OCI-LY1 (cell line): ENCODE measurements around the gene PTGIR.

Experiments used
- H2AFZ ChIP-seq: fragments of 200-600 bp; sonication (generic), shearing (Covaris generic); 2 replicates; pipeline ENCODE4 v1.6.0; 2014; ENCODE audit warnings: antibody characterized with exemption, mild to moderate bottlenecking, low read length
- H3F3A ChIP-seq: fragments of 200-600 bp; sonication (generic), shearing (Covaris generic); 2 replicates; pipeline ENCODE4 v1.6.0; 2014; ENCODE audit warnings: mild to moderate bottlenecking, antibody characterized with exemption, low read length, moderate library complexity; ENCODE audit not compliant: insufficient read depth
- H3K27ac ChIP-seq: fragments of 200-600 bp; sonication (generic); 2 replicates; pipeline ENCODE4 v1.5.1; 2014; ENCODE audit warnings: low read length, mixed run types, mild to moderate bottlenecking, low read depth; ENCODE audit not compliant: poor library complexity, severe bottlenecking
- H3K27me3 ChIP-seq: fragments of 200-600 bp; sonication (generic); 2 replicates; pipeline ENCODE4 v1.6.0; 2014; ENCODE audit warnings: antibody characterized with exemption, mild to moderate bottlenecking, low read length, moderate library complexity; ENCODE audit not compliant: insufficient read depth
- H3K36me3 ChIP-seq: fragments of 200-600 bp; sonication (generic); 2 replicates; pipeline ENCODE4 v1.6.1; 2014; ENCODE audit warnings: mild to moderate bottlenecking, antibody characterized with exemption, low read length, moderate library complexity, mixed read lengths; ENCODE audit not compliant: insufficient read depth
- H3K4me1 ChIP-seq: fragments of 200-600 bp; sonication (generic); 2 replicates; pipeline ENCODE4 v1.5.1; 2014; ENCODE audit warnings: mild to moderate bottlenecking, low read length, moderate library complexity; ENCODE audit not compliant: insufficient read depth, severe bottlenecking
- H3K4me2 ChIP-seq: fragments of 200-600 bp; sonication (generic), shearing (Covaris generic); 2 replicates; pipeline ENCODE4 v1.6.1; 2014; ENCODE audit warnings: low read length
- H3K4me3 ChIP-seq: fragments of 200-600 bp; sonication (generic); 2 replicates; pipeline ENCODE4 v1.5.1; 2014; ENCODE audit warnings: low read length, low read depth, mild to moderate bottlenecking, mixed read lengths; ENCODE audit not compliant: poor library complexity, severe bottlenecking
- H3K79me2 ChIP-seq: fragments of 200-600 bp; shearing (Covaris generic); 2 replicates; pipeline ENCODE4 v1.6.1; 2016; ENCODE audit warnings: mixed run types, low read length, mixed read lengths; ENCODE audit not compliant: insufficient read depth
- H3K9ac ChIP-seq: fragments of 200-600 bp; sonication (generic), shearing (Covaris generic); 2 replicates; pipeline ENCODE4 v1.6.1; 2014; ENCODE audit warnings: mild to moderate bottlenecking, low read length, mixed read lengths
- H3K9me2 ChIP-seq: fragments of 200-600 bp; sonication (generic), shearing (Covaris generic); 2 replicates; pipeline ENCODE4 v1.6.1; 2014; ENCODE audit warnings: low read depth, mild to moderate bottlenecking, low read length, mixed read lengths
- H3K9me3 ChIP-seq: fragments of 200-600 bp; shearing (Covaris generic); 2 replicates; pipeline ENCODE4 v1.6.1; 2014; ENCODE audit warnings: low read length, mixed read lengths
- H4K20me1 ChIP-seq: fragments of 200-600 bp; sonication (generic), shearing (Covaris generic); 2 replicates; pipeline ENCODE4 v1.6.0; 2016; ENCODE audit warnings: mild to moderate bottlenecking, low read length; ENCODE audit not compliant: insufficient read depth
- EZH2 ChIP-seq: fragments of 200-600 bp; sonication (generic), shearing (Covaris generic); IDR thresholded peaks from 2 replicates; pipeline ENCODE4 v1.8.0; 2017; ENCODE audit warnings: borderline replicate concordance, mixed run types, mild to moderate bottlenecking, antibody characterized with exemption, low read length, moderate library complexity, mixed read lengths
- TF ChIP-seq, protein P1 (sequence below): fragments of 200-600 bp; sonication (generic), shearing (Covaris generic); IDR thresholded peaks from 2 replicates; pipeline ENCODE4 v1.5.1; 2017; ENCODE audit warnings: mild to moderate bottlenecking, antibody characterized with exemption, low read length, moderate library complexity, mixed read lengths

The PTGIR gene

DNA sequence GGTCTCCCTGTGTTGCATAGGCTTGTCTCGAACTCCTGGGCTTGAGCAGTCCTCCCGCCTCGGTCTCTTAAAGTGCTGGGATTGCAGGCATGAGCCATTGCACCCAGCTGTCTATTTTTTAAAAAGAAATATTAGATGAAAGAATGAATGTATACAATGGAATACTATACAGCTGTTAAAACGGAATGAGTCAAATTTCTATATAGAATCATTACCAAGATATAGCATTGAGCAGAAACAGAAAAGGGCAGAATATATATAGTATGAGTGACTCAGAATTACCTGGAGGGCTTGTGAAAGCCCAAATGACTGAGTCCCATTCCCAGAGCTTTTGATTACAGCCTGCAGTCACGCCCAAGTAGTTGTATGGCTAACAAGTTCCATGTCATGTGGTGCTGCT, 31.7 kb upstream of the PTGIR start:
- no peaks in the 10 kb centered on the region; the same call in 1 of the 2 replicates for H3K27me3 ChIP-seq
- no peaks in the 10 kb centered on the region for H3K9me2 ChIP-seq
- no peak overlapping the region for H3K9ac ChIP-seq
- H4K20me1 ChIP-seq: no peaks in the 10 kb centered on the region
- H3K79me2 ChIP-seq: no peaks in the 10 kb centered on the region
- peaks cover 34% of the 10 kb centered on the region for H3K4me1 ChIP-seq
- no peaks in the 10 kb centered on the region for H3F3A ChIP-seq
- no peak overlapping the region for H3K4me2 ChIP-seq
- no peak overlapping the region for H3K4me3 ChIP-seq
- H3K9me3 ChIP-seq: no peaks in the 10 kb centered on the region
- no peak overlapping the region for H3K27ac ChIP-seq
- H3K36me3 ChIP-seq: no peaks in the 10 kb centered on the region
- no peak for TF ChIP-seq EZH2
- TF ChIP-seq, protein P1, sequence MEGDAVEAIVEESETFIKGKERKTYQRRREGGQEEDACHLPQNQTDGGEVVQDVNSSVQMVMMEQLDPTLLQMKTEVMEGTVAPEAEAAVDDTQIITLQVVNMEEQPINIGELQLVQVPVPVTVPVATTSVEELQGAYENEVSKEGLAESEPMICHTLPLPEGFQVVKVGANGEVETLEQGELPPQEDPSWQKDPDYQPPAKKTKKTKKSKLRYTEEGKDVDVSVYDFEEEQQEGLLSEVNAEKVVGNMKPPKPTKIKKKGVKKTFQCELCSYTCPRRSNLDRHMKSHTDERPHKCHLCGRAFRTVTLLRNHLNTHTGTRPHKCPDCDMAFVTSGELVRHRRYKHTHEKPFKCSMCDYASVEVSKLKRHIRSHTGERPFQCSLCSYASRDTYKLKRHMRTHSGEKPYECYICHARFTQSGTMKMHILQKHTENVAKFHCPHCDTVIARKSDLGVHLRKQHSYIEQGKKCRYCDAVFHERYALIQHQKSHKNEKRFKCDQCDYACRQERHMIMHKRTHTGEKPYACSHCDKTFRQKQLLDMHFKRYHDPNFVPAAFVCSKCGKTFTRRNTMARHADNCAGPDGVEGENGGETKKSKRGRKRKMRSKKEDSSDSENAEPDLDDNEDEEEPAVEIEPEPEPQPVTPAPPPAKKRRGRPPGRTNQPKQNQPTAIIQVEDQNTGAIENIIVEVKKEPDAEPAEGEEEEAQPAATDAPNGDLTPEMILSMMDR: no peak
- no peak overlapping the region for H2AFZ ChIP-seq

DNA sequence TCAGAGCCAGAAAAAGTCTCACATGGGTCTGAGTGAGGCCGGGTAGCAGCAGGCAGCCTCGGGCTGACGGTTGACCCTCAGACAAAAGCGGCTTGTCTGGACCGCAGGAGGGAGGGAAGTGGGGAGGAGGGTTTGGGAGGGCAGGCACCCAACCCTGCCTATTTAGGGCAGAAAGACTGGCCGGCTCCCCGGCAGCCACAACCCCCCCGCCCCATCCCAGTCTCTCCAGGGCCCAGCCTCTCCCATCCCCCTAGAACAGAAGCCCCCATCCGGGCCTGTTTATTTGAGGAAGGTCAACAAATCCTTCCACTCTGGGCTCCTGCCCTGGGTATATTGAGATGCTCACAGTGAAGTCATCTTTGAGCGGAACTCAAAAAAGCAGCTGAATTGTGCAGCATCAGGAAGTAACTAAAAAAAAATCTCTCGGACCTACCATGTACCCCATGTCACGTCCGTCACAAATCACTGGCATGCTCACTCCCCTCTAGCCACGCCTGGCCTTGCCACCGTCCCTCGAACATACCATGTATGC, 29.8 kb upstream of the PTGIR start:
- H3K4me3 ChIP-seq: peak overlapping the region; percentile 14
- TF ChIP-seq, protein P1: no peak
- no peak for TF ChIP-seq EZH2
- no peaks in the 10 kb centered on the region; the same call in 1 of the 2 replicates for H3K27me3 ChIP-seq

DNA sequence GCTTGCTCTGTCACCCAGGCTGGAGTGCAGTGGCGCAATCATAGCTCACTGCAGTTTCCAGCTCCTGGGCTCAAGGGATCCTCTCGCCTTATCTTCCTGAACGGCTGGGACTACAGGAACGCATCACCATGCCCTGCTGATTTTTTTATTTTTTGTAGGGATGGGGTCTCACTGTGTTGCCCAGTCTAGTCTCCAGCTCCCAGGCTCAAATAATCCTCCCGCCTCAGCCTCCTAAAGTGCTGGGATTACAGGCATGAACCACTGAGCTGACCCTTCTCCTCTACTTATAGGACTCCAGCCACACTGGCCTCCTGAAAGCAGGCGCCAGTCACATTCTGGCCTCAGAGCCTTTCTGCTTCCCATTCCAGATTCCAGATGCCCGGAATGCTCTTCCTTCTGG, 25.6 kb upstream of the PTGIR start:
- no peaks in the 10 kb centered on the region for H3K9me3 ChIP-seq
- H3K4me3 ChIP-seq: no peak overlapping the region
- H2AFZ ChIP-seq: no peak overlapping the region
- H3K4me1 ChIP-seq: peaks cover 15% of the 10 kb centered on the region
- H3K4me2 ChIP-seq: no peak overlapping the region
- H3K27ac ChIP-seq: no peak overlapping the region
- no peaks in the 10 kb centered on the region for H3K9me2 ChIP-seq
- no peak overlapping the region for H3K9ac ChIP-seq
- no peaks in the 10 kb centered on the region for H3K36me3 ChIP-seq
- H3K27me3 ChIP-seq: no peaks in the 10 kb centered on the region; the same call in 1 of the 2 replicates
- H3F3A ChIP-seq: no peaks in the 10 kb centered on the region
- TF ChIP-seq EZH2: no peak
- TF ChIP-seq, protein P1: no peak
- H3K79me2 ChIP-seq: no peaks in the 10 kb centered on the region
- H4K20me1 ChIP-seq: no peaks in the 10 kb centered on the region

More for the DNA sequence above, 29.8 kb upstream of the PTGIR start:
- Histone ChIP-seq H3K9ac (peak overlapping the region; percentile 16; the same call in 1 of the 2 replicates), H3K4me2 (peak overlapping the region; percentile 49; the same call in 1 of the 2 replicates), H3K36me3 (no peaks in the 10 kb centered on the region), H3K27ac (peak overlapping the region; percentile 7), H4K20me1 (no peaks in the 10 kb centered on the region), H3K9me3 (no peaks in the 10 kb centered on the region), H3K4me1 (peaks cover 22% of the 10 kb centered on the region), H2AFZ (no peak overlapping the region), H3K9me2 (no peaks in the 10 kb centered on the region), H3K79me2 (no peaks in the 10 kb centered on the region), H3F3A (no peaks in the 10 kb centered on the region)
